Stimulated activated CD4-positive, alpha-beta T cell treated with anti-CD3 and anti-CD28 coated beads, Interleukin-2, amount 100 ng/mL, for 4 hours (primary cell): Measurements from ENCODE around the gene NAT16.
"Not testable (repeated sequence)": the region's sequence is repeated elsewhere in the genome, so short reads cannot be mapped to it uniquely, and the experiment has no call there.

Experiments
- DNase-seq: peaks from one replicate; pipeline ENCODE4 v3.0.0-alpha.2; 2020; ENCODE audit warnings: low read depth

NAT16 gene

GRCh38 chr7:101201695-101202602, 21.9 kb upstream of the NAT16 start:
- no peak for DNase-seq

GRCh38 chr7:101200862-101201599, 20.9 kb upstream of the NAT16 start, which contains the start of gene MOGAT3:
Gene MOGAT3 (minus strand): TSS chr7:101201036. CDS start chr7:101200854, 182 bp downstream.
- DNase-seq, result no peak

- no peak for DNase-seq
Measured at GRCh38 chr7:101200504-101200861, 20.4 kb upstream of the NAT16 start.

GRCh38 chr7:101199522-101199921, 19.4 kb upstream of the NAT16 start:
- not testable (repeated sequence) for DNase-seq

- DNase-seq, result no peak
Measured at GRCh38 chr7:101198476-101198875, 18.4 kb upstream of the NAT16 start.

- no peak for DNase-seq
Measured at GRCh38 chr7:101197991-101198390, 17.9 kb upstream of the NAT16 start.

- DNase-seq, result no peak
Measured at GRCh38 chr7:101195884-101196283, 15.8 kb upstream of the NAT16 start.

GRCh38 chr7:101189109-101189508, 9.0 kb upstream of the NAT16 start:
- DNase-seq, result no peak

GRCh38 chr7:101186844-101187428, 6.8 kb upstream of the NAT16 start:
- DNase-seq, result no peak

- DNase-seq, result no peak
Measured at GRCh38 chr7:101186194-101186593, 6.1 kb upstream of the NAT16 start.

- DNase-seq, result no peak
Measured at GRCh38 chr7:101185258-101185839, 5.3 kb upstream of the NAT16 start.

GRCh38 chr7:101179713-101180112, 380 bp downstream of the NAT16 start:
- DNase-seq, result no peak

- no peak for DNase-seq
Measured at GRCh38 chr7:101179117-101179516, 976 bp downstream of the NAT16 start.

GRCh38 chr7:101177644-101178043, 2.4 kb downstream of the NAT16 start:
- no peak for DNase-seq

- no peak for DNase-seq
Measured at GRCh38 chr7:101175664-101176063, 4.4 kb downstream of the NAT16 start.

- no peak for DNase-seq
Measured at GRCh38 chr7:101174322-101174854, 5.7 kb downstream of the NAT16 start.

- no peak for DNase-seq
Measured at GRCh38 chr7:101173752-101174244, 6.3 kb downstream of the NAT16 start.

- no peak for DNase-seq
Measured at GRCh38 chr7:101172854-101173751, 7.0 kb downstream of the NAT16 start.

GRCh38 chr7:101172005-101172853, 7.9 kb downstream of the NAT16 start:
- no peak for DNase-seq

- DNase-seq, result no peak
Measured at GRCh38 chr7:101171442-101171837, 8.7 kb downstream of the NAT16 start.
